ENCODE data around the gene UGT1A10.
"Not testable (repeated sequence)": the region's sequence is repeated elsewhere in the genome, so short reads cannot be mapped to it uniquely, and the experiment has no call there.

The UGT1A10 gene

GRCh38 chr2:233636306-233636705 is at the start of gene UGT1A10:
Gene UGT1A10 (plus strand): TSS chr2:233636448. CDS start chr2:233636523, 75 bp downstream.
- not testable (repeated sequence) for H3K36me3 ChIP-seq (ENCODE audit: insufficient read depth, low read length); H3K9ac ChIP-seq (ENCODE audit: low read depth, low read length); H3K4me1 ChIP-seq (ENCODE audit: insufficient read depth, low read length); H3K9me3 ChIP-seq (ENCODE audit: control insufficient read depth, insufficient read depth, low read length)

GRCh38 chr2:233588400-233588799 is 47.8 kb upstream of the UGT1A10 start:
- Histone ChIP-seq H3K36me3 (ENCODE audit: insufficient read depth, low read length) (no peaks in the 10 kb centered on the region), H3K9me3 (ENCODE audit: control insufficient read depth, insufficient read depth, low read length) (peaks cover 3% of the 10 kb centered on the region; the same call in 1 of the 2 replicates), H3K9ac (ENCODE audit: low read depth, low read length) (no peak overlapping the region), H3K4me1 (ENCODE audit: insufficient read depth, low read length) (no peaks in the 10 kb centered on the region)

- not testable (repeated sequence) for H3K9ac ChIP-seq (ENCODE audit: low read depth, low read length); H3K9me3 ChIP-seq (ENCODE audit: control insufficient read depth, insufficient read depth, low read length); H3K36me3 ChIP-seq (ENCODE audit: insufficient read depth, low read length); H3K4me1 ChIP-seq (ENCODE audit: insufficient read depth, low read length)
Observed at GRCh38 chr2:233592706-233593105, 43.5 kb upstream of the UGT1A10 start.

- Histone ChIP-seq H3K9me3 (ENCODE audit: control insufficient read depth, insufficient read depth, low read length) (no peaks in the 10 kb centered on the region), H3K9ac (ENCODE audit: low read depth, low read length) (no peak overlapping the region), H3K36me3 (ENCODE audit: insufficient read depth, low read length) (no peaks in the 10 kb centered on the region), H3K4me1 (ENCODE audit: insufficient read depth, low read length) (no peaks in the 10 kb centered on the region)
Observed at GRCh38 chr2:233593201-233593600, 43.0 kb upstream of the UGT1A10 start.

- no peaks in the 10 kb centered on the region for H3K36me3 ChIP-seq (ENCODE audit: insufficient read depth, low read length)
- no peak overlapping the region for H3K9ac ChIP-seq (ENCODE audit: low read depth, low read length)
- no peaks in the 10 kb centered on the region for H3K4me1 ChIP-seq (ENCODE audit: insufficient read depth, low read length)
- no peaks in the 10 kb centered on the region for H3K9me3 ChIP-seq (ENCODE audit: control insufficient read depth, insufficient read depth, low read length)
Observed at GRCh38 chr2:233597522-233597921, 38.7 kb upstream of the UGT1A10 start.

GRCh38 chr2:233598952-233599351 is 37.3 kb upstream of the UGT1A10 start:
- H3K9me3 ChIP-seq (ENCODE audit: control insufficient read depth, insufficient read depth, low read length): no peaks in the 10 kb centered on the region
- no peaks in the 10 kb centered on the region for H3K4me1 ChIP-seq (ENCODE audit: insufficient read depth, low read length)
- no peaks in the 10 kb centered on the region for H3K36me3 ChIP-seq (ENCODE audit: insufficient read depth, low read length)
- H3K9ac ChIP-seq (ENCODE audit: low read depth, low read length): no peak overlapping the region

- H3K36me3 ChIP-seq (ENCODE audit: insufficient read depth, low read length): no peaks in the 10 kb centered on the region
- no peak overlapping the region for H3K9ac ChIP-seq (ENCODE audit: low read depth, low read length)
- H3K9me3 ChIP-seq (ENCODE audit: control insufficient read depth, insufficient read depth, low read length): no peaks in the 10 kb centered on the region
- no peaks in the 10 kb centered on the region for H3K4me1 ChIP-seq (ENCODE audit: insufficient read depth, low read length)
Observed at GRCh38 chr2:233600386-233600785, 35.9 kb upstream of the UGT1A10 start.

GRCh38 chr2:233602076-233602475 is 34.2 kb upstream of the UGT1A10 start:
- Histone ChIP-seq H3K36me3 (ENCODE audit: insufficient read depth, low read length) (no peaks in the 10 kb centered on the region), H3K4me1 (ENCODE audit: insufficient read depth, low read length) (no peaks in the 10 kb centered on the region), H3K9ac (ENCODE audit: low read depth, low read length) (no peak overlapping the region), H3K9me3 (ENCODE audit: control insufficient read depth, insufficient read depth, low read length) (no peaks in the 10 kb centered on the region)

- H3K4me1 ChIP-seq (ENCODE audit: insufficient read depth, low read length): no peaks in the 10 kb centered on the region
- no peaks in the 10 kb centered on the region for H3K36me3 ChIP-seq (ENCODE audit: insufficient read depth, low read length)
- no peaks in the 10 kb centered on the region for H3K9me3 ChIP-seq (ENCODE audit: control insufficient read depth, insufficient read depth, low read length)
- H3K9ac ChIP-seq (ENCODE audit: low read depth, low read length): no peak overlapping the region
Observed at GRCh38 chr2:233603520-233603919, 32.7 kb upstream of the UGT1A10 start.

GRCh38 chr2:233604826-233605225 is 31.4 kb upstream of the UGT1A10 start:
- H3K36me3 ChIP-seq (ENCODE audit: insufficient read depth, low read length): no peaks in the 10 kb centered on the region
- no peaks in the 10 kb centered on the region for H3K4me1 ChIP-seq (ENCODE audit: insufficient read depth, low read length)
- H3K9me3 ChIP-seq (ENCODE audit: control insufficient read depth, insufficient read depth, low read length): no peaks in the 10 kb centered on the region
- no peak overlapping the region for H3K9ac ChIP-seq (ENCODE audit: low read depth, low read length)

- Histone ChIP-seq H3K4me1 (ENCODE audit: insufficient read depth, low read length) (no peaks in the 10 kb centered on the region), H3K36me3 (ENCODE audit: insufficient read depth, low read length) (no peaks in the 10 kb centered on the region), H3K9me3 (ENCODE audit: control insufficient read depth, insufficient read depth, low read length) (no peaks in the 10 kb centered on the region), H3K9ac (ENCODE audit: low read depth, low read length) (no peak overlapping the region)
Observed at GRCh38 chr2:233605680-233606079, 30.6 kb upstream of the UGT1A10 start.

- H3K36me3 ChIP-seq (ENCODE audit: insufficient read depth, low read length): no peaks in the 10 kb centered on the region
- no peaks in the 10 kb centered on the region for H3K9me3 ChIP-seq (ENCODE audit: control insufficient read depth, insufficient read depth, low read length)
- no peaks in the 10 kb centered on the region for H3K4me1 ChIP-seq (ENCODE audit: insufficient read depth, low read length)
- H3K9ac ChIP-seq (ENCODE audit: low read depth, low read length): no peak overlapping the region
Observed at GRCh38 chr2:233611284-233611683, 25.0 kb upstream of the UGT1A10 start.

- not testable (repeated sequence) for H3K9me3 ChIP-seq (ENCODE audit: control insufficient read depth, insufficient read depth, low read length); H3K4me1 ChIP-seq (ENCODE audit: insufficient read depth, low read length); H3K36me3 ChIP-seq (ENCODE audit: insufficient read depth, low read length); H3K9ac ChIP-seq (ENCODE audit: low read depth, low read length)
Observed at GRCh38 chr2:233617476-233617875, 18.8 kb upstream of the UGT1A10 start, which contains the start of gene UGT1A8. Gene UGT1A8 (plus strand): TSS chr2:233617633. CDS start chr2:233617708, 75 bp downstream.

GRCh38 chr2:233620204-233620603 is 16.0 kb upstream of the UGT1A10 start:
- no peaks in the 10 kb centered on the region for H3K4me1 ChIP-seq (ENCODE audit: insufficient read depth, low read length)
- H3K9me3 ChIP-seq (ENCODE audit: control insufficient read depth, insufficient read depth, low read length): no peaks in the 10 kb centered on the region
- no peaks in the 10 kb centered on the region for H3K36me3 ChIP-seq (ENCODE audit: insufficient read depth, low read length)
- H3K9ac ChIP-seq (ENCODE audit: low read depth, low read length): no peak overlapping the region

- not testable (repeated sequence) for H3K9me3 ChIP-seq (ENCODE audit: control insufficient read depth, insufficient read depth, low read length); H3K36me3 ChIP-seq (ENCODE audit: insufficient read depth, low read length); H3K4me1 ChIP-seq (ENCODE audit: insufficient read depth, low read length); H3K9ac ChIP-seq (ENCODE audit: low read depth, low read length)
Observed at GRCh38 chr2:233621863-233622262, 14.4 kb upstream of the UGT1A10 start.
